Activated naive CD8-positive, alpha-beta T cell treated with anti-CD3 and anti-CD28 coated beads, Interleukin-2, amount 50 U/mL, for 24 hours (primary cell): ENCODE measurements around the gene LIF.
A peak's percentile ranks its signal among the peaks of the same experiment; 100 is the strongest.
"Not testable (repeated sequence)": the region's sequence is repeated elsewhere in the genome, so short reads cannot be mapped to it uniquely, and the experiment has no call there.

Experiments
- ATAC-seq: fragments of 150-1000 bp; cut with Tn5 transposase; one replicate; pipeline ENCODE4 v1.10.0; 2021
- DNase-seq: peaks from one replicate; pipeline ENCODE4 v3.0.0; 2021
- H3K27ac Mint-ChIP-seq: one replicate; pipeline ENCODE4 v1.8.0; 2021; ENCODE audit warnings: mild to moderate bottlenecking, mixed read lengths
- H3K27me3 Mint-ChIP-seq: one replicate; pipeline ENCODE4 v1.8.0; 2021; ENCODE audit warnings: mixed read lengths
- H3K36me3 Mint-ChIP-seq: one replicate; pipeline ENCODE4 v1.8.0; 2021; ENCODE audit warnings: low read depth, mixed read lengths
- H3K4me1 Mint-ChIP-seq: one replicate; pipeline ENCODE4 v1.8.0; 2021; ENCODE audit warnings: mixed read lengths
- H3K4me3 Mint-ChIP-seq: one replicate; pipeline ENCODE4 v1.8.0; 2021; ENCODE audit warnings: mild to moderate bottlenecking, moderate library complexity, mixed read lengths
- H3K9me3 Mint-ChIP-seq: one replicate; pipeline ENCODE4 v1.8.0; 2021; ENCODE audit warnings: mixed read lengths

The LIF gene

DNA sequence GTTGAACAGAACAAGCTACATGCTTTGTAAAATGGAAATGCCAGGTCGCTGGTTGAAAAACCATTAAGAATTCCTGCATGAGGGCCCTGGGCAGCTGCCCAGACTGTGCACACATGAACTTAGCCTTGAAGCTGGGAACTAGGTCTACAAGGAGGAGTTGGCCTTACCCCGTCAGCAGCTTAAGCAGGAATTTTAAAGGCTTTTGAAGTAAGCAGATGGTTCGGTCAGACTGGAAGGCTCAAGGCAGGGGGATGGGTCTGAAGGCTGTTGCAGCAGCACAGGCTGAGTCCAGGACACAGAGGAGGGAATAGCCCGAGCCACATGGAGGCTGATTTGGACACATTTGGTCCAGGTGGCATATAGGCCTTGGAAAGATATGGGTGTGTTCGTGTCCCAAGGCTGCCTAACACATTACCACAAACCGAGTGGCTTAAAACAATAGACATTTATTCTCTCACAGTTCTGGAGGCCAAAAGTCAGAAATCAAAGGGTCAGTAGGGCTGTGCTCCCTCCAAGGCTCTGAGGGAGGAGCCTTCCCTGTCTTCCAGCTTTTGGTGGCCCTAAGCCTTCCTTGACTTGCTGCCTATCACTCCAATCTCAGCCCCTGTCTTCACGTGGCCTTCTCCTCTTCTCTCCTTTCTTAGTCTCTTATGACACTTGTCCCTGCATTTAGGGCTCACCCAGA lies 11.6 kb downstream of the LIF start:
- peaks cover 5% of the 10 kb centered on the region for H3K4me1 Mint-ChIP-seq
- no peaks in the 10 kb centered on the region for H3K36me3 Mint-ChIP-seq
- DNase-seq: no peak
- H3K4me3 Mint-ChIP-seq: no peak overlapping the region
- no peaks in the 10 kb centered on the region for H3K27me3 Mint-ChIP-seq
- no peak for ATAC-seq
- H3K9me3 Mint-ChIP-seq: no peaks in the 10 kb centered on the region
- no peak overlapping the region for H3K27ac Mint-ChIP-seq

DNA sequence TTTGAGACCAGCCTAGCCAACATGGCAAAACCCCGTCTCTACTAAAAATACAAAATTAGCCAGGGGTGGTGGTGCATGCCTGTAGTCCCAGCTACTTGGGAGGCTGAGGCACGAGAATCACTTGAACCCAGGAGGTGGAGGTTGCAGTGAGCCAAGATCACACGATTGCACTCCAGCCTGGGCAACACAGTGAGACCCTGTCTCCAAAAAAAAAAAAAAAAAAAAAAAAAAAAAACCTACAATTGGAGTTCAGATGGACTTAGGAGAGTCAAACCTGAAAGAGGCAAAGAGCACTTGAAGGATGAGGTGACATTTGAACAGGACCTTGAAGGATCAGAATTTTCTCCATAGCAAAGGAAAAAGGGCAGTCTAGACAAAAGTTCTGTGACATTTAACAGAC lies 12.2 kb downstream of the LIF start:
- DNase-seq, H3K36me3 Mint-ChIP-seq, H3K27me3 Mint-ChIP-seq, ATAC-seq, H3K27ac Mint-ChIP-seq, H3K4me3 Mint-ChIP-seq, H3K4me1 Mint-ChIP-seq, H3K9me3 Mint-ChIP-seq: not testable (repeated sequence)

DNA sequence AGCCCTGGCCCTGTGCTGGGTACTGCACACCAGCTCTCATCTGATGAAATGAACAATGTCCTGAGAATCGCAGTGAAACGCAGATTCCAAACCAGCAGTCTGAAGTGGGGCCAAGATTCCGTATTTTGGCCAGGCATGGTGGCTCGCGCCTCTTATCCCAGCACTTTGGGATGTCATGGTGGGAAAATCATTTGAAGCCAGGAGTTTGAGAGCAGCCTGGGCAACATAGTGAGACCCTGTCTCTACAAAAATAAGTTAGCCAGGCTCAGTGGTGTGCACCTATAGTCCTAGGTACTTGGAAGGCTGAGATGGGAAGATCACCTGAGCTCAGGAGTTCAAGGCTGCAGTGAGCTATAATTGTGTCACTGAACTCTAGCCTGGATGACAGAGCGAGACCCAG lies 13.0 kb downstream of the LIF start:
- Mint-ChIP-seq H3K4me3 (no peak overlapping the region), H3K27ac (no peak overlapping the region), H3K4me1 (peaks cover 7% of the 10 kb centered on the region), H3K9me3 (no peaks in the 10 kb centered on the region), H3K36me3 (no peaks in the 10 kb centered on the region), H3K27me3 (no peaks in the 10 kb centered on the region)
- ATAC-seq (no peak), DNase-seq (no peak)

DNA sequence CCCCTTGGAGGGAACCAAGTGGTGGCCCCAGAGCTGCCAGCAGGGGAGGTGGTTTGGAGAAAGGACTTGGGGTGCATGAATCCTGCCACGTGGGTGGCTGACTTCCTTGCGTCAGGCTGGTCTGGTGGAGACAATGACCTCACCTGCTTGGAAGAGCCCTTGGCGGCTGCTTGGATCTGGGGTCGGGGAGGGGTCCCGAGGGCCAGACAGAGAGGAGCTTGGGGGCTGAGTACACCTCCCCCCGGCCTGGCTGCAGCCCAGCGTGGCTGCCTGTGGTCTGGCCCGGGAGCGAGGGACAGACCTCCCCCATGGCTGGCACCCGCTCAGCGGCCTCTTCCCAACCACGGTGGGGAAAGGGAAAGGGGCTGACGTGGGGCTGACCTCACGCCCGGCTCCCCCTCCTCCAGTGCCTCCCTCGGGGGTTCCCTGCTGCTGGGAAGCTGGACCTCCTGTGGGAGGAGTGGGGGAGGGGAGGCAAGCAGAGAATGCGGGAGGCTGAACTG lies 13.8 kb downstream of the LIF start:
- no peak overlapping the region for H3K27ac Mint-ChIP-seq
- no peaks in the 10 kb centered on the region for H3K36me3 Mint-ChIP-seq
- no peaks in the 10 kb centered on the region for H3K27me3 Mint-ChIP-seq
- no peak for ATAC-seq
- peaks cover 10% of the 10 kb centered on the region for H3K4me1 Mint-ChIP-seq
- no peak overlapping the region for H3K4me3 Mint-ChIP-seq
- DNase-seq: no peak
- no peaks in the 10 kb centered on the region for H3K9me3 Mint-ChIP-seq

DNA sequence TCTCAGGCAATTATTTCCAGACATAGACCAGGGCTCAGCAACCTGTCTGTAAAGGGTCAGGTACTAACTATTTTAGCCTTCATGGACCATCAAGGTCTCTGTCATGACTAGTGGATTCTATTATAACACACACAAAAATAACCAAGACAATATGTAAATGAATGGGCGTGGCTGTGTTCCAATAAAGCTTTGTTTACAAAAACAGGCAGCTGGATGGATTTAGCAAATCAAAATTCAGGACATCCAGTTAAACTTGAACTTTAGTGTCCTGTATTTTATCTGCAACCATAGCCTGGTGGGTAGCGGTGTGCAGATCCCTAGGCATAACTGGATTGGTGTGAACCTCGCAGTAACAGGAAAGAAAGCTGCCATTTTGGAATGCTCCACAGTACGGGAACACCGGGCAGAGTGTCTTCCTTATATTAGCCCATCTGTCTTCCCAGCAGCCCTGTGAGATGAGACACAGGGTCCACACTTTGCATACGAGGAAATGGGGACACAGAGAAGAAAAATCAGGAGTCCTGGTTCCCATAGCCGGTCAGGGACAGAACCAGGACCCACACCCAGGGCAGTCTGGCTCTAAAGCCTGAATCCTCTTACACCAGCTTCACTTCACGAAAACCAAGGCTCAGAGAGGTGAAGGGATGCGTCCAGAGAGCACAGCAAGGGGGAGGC lies 15.6 kb downstream of the LIF start:
- DNase-seq (no peak), ATAC-seq (no peak)
- Mint-ChIP-seq H3K4me3 (no peak overlapping the region), H3K27ac (no peak overlapping the region), H3K4me1 (peaks cover 10% of the 10 kb centered on the region), H3K9me3 (no peaks in the 10 kb centered on the region), H3K36me3 (no peaks in the 10 kb centered on the region), H3K27me3 (no peaks in the 10 kb centered on the region)

DNA sequence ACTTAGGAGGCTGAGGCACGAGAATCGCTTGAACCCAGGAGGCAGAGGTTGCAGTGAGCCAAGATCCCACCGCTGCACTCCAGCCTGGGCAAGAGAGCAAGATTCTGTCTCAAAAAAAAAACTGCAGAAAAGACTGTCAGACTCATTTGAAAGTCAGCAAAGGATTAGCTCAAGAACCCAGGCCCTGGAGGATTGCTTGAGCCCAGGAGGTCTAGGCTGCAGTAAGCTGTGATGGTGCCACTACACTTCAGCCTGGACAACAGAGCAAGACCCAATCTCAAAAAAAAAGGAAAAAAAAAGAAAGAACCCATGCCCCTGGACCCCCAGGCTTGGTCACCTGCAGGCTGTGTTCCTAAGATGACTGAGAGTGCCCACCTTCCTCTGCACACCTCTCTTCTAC lies 16.2 kb downstream of the LIF start:
- H3K4me1 Mint-ChIP-seq: peaks cover 9% of the 10 kb centered on the region
- H3K9me3 Mint-ChIP-seq: no peaks in the 10 kb centered on the region
- no peak for DNase-seq
- no peak overlapping the region for H3K4me3 Mint-ChIP-seq
- H3K27me3 Mint-ChIP-seq: no peaks in the 10 kb centered on the region
- H3K36me3 Mint-ChIP-seq: no peaks in the 10 kb centered on the region
- no peak for ATAC-seq
- H3K27ac Mint-ChIP-seq: no peak overlapping the region

DNA sequence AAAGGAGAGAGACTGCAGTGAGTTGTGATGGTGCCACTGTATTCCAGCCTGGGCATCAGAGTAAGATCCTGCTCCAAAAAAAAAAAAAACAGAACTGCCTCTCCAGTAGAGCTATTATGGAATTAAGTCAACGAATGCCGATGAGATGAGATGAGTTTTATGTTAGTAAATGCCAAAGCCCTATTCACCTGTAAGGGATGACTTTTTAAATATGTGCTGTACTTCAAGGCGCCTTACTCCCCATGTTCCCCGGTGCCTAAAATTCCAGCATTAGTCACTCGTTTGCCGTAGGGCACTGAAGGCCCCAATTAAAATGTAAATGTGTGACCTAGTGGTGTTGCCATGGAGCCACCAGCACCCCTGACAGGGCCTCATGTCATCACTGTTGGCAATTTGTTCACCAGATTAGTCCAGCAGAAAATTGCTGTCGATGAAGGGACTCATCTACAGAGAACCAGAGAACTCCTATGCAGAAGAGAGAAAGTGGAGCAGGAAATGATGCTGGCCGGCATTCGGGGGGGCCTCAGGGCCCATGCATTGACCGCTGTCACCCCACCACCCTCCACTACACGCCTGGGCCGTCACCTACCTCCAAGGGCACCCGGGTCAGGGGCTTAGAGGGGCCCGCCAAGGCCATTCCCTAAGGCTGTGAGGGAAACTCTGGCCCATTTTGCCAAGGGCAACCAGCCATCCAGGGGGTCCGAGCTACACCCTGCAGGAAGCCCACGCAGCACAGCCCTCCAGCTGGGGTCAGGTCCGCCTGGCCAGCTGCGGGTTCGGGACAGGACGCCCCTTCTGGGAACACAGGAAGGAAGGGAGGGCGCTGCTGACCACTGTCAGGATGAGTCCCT lies 17.8 kb downstream of the LIF start:
- Mint-ChIP-seq H3K9me3 (no peaks in the 10 kb centered on the region), H3K4me1 (peaks cover 20% of the 10 kb centered on the region), H3K27ac (no peak overlapping the region), H3K36me3 (no peaks in the 10 kb centered on the region), H3K27me3 (no peaks in the 10 kb centered on the region), H3K4me3 (no peak overlapping the region)
- ATAC-seq (no peak), DNase-seq (no peak)

DNA sequence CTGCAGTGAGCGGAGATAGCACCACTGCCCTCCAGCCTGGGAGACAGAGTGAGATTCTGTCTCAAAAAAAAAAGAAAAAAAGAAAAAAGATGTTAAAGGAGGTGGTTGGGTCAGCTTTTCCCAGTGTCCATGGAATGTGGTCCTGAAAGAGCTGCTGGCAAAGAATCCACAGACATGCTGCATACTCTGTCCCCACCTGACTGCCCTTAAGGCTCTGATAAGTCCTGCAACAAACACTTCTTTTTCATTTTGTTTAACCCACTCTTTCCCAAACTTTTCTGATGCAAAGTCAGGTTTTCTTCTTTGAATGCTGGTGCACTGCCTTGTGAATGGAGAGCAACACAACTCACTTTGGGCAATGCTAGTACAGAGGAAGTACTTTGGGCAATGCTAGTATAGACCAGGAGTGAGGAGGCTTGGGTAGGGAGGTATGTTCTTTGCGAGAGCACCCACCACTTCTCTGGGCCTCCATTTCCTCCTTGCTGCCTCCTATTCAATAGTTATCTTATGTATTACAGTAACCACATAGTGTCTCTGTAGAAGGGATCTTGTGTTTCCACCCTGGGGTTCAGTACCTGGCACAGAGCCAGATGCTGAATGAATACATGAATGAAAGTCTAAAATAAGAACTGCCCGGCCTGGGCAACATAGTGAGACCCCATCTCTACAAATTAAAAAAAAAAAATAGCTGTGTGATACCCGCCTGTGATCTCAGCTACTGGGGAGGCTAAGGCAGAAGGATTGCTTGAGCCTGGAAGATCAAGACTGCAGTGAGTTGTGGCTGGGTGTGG lies 18.9 kb downstream of the LIF start:
- Mint-ChIP-seq H3K9me3 (no peaks in the 10 kb centered on the region), H3K4me1 (peaks cover 31% of the 10 kb centered on the region), H3K36me3 (no peaks in the 10 kb centered on the region), H3K27me3 (no peaks in the 10 kb centered on the region), H3K27ac (no peak overlapping the region), H3K4me3 (no peak overlapping the region)
- ATAC-seq: no peak
- DNase-seq: no peak

DNA sequence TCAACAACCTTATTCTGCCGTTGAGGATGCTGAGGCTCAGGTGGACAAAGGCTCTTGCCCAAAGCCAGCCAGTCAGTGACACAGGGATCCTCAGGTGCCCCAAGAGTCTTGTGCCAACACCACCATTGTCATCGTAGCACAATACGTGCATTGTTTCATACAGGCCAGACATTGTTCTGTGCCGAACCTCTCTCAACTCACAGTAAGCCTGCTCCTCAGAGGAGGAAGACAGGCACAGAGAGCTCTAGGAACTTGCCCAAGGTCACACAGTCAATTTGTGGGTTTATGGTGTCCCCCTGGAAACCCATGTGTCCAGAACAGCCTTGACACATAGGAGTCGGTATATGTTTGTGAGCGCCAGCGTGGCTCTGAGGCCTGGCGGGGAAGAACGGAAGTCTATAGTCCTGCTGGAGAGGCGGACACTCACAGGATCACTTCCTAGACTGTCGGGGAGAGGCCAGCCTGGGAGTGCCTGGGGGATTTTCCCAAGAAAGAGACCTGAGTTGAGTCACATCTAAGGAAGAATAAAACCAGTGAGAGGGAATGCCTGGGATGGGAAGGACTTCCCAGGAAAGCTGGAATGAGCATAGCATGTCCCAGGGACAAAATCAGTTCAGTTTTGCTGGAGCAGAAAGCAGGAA lies 20.2 kb downstream of the LIF start:
- DNase-seq (no peak), ATAC-seq (no peak)
- no peak overlapping the region for H3K27ac Mint-ChIP-seq
- H3K4me3 Mint-ChIP-seq: no peak overlapping the region
- H3K9me3 Mint-ChIP-seq: no peaks in the 10 kb centered on the region
- H3K4me1 Mint-ChIP-seq: peaks cover 44% of the 10 kb centered on the region
- no peaks in the 10 kb centered on the region for H3K27me3 Mint-ChIP-seq
- no peaks in the 10 kb centered on the region for H3K36me3 Mint-ChIP-seq

DNA sequence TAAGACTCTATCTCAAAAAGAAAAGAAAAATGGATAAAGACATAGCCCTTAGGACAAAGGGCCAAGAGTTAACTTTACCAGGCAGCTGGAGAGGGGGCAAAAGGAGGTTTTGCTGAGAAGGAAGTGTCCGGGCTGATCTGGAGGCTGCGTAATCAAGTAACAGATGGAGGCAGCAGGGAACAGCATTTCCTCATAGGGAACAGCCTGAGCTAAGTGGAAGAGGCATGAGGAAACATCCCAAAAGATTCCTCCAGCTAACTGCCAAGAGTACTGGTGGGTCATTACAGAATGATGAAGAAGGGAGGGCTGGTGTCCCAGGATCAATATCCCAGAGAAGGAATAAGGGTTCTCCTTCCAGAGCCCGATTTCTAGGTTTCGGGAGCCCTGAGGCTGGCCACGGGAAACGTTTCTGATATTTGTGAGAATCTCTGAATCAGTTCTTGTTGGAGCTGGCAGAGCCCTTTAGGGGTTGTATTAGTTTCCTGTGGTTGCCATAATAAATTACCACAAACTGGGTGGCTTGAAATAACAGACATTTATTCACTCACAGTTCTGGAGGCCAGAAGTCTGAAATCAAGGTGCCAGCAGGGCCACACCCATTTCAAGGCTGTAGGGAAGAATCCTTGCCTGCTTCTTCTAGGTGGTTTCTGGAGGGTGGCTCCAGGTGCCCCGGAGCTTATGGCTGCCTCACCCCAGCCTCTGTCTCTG lies 21.2 kb downstream of the LIF start:
- ATAC-seq (no peak), DNase-seq (no peak)
- Mint-ChIP-seq H3K27ac (no peak overlapping the region), H3K4me3 (no peak overlapping the region), H3K27me3 (no peaks in the 10 kb centered on the region), H3K36me3 (no peaks in the 10 kb centered on the region), H3K4me1 (peaks cover 54% of the 10 kb centered on the region), H3K9me3 (no peaks in the 10 kb centered on the region)

DNA sequence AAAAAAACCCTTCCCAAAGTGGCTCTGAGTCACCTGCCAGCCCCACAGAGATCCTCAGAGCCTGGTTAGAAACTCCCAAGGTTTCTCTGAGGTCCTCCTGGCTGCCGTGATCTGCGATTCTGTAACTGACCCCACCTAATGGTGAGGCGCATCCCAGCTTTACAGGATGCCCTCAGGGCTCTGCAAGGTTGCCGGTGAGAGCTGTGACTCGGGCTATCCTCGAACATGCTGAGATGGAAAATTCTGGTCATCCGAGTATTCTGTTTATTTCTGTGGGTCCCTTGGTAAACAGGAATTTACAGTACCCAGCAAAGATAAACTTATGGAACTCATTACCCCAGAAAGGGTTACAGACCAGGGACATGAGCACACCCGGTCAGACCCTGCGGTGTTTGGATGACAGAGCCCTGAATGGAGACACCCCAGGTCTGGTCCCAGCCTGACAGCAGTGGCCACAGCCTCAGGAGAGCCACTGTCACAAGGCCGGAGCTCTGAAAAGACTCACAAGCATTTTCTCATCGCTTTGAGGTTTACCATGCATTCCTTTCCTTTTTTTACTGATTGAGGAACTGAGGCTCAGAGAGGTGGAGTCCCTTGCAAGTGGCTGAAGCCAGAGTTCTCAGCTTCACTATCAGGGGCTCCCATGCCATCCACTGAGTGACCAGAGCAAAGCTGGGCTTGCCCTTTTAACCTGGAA lies 22.2 kb downstream of the LIF start:
- no peaks in the 10 kb centered on the region for H3K36me3 Mint-ChIP-seq
- peaks cover 65% of the 10 kb centered on the region for H3K4me1 Mint-ChIP-seq
- H3K4me3 Mint-ChIP-seq: no peak overlapping the region
- no peaks in the 10 kb centered on the region for H3K27me3 Mint-ChIP-seq
- no peaks in the 10 kb centered on the region for H3K9me3 Mint-ChIP-seq
- DNase-seq: no peak
- no peak for ATAC-seq
- H3K27ac Mint-ChIP-seq: no peak overlapping the region

DNA sequence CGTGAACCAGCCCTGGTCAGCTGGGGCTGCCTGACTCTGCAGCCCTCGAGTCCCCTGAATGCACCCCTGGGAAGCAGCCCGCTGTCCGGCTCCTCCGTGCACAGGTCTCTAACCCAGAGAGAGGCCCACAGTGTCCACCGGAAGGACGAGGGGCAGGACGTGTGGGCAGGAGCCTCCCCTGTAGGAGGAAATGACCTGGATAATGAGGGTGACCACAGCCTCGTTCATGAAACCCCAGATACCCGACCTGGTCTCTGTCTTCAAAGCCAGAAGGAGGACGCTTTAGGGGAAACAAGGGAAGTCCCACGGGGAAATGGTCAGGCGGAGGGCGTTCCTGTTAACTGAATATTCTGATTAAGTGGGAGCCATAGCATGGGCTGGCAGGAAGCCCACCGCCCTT lies 23.3 kb downstream of the LIF start:
- Mint-ChIP-seq H3K9me3 (no peaks in the 10 kb centered on the region), H3K36me3 (no peaks in the 10 kb centered on the region), H3K27ac (peak overlapping the region; percentile 44), H3K27me3 (no peaks in the 10 kb centered on the region), H3K4me3 (no peak overlapping the region), H3K4me1 (peaks cover 63% of the 10 kb centered on the region)
- ATAC-seq: no peak
- DNase-seq: no peak

DNA sequence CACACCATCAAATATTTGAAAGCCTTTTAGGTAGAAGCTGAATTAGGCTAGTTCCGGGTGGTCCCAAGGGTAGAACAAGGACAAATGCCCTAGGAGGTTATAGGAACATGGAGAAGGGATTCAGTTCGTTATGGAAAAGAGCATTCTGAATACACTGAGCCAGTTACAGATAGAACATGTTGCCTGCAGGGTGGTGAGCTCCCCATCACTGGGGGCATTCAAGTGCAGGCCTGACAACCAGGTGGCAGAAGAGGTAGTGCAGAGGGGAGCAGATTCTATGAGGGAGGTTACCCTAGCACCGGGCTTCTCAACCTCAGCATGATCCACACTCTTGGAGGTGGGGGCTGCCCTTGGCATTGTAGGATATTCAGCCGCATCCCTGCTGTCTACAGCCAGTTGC lies 24.2 kb downstream of the LIF start:
- no peak for DNase-seq
- no peak overlapping the region for H3K27ac Mint-ChIP-seq
- no peak for ATAC-seq
- H3K27me3 Mint-ChIP-seq: no peaks in the 10 kb centered on the region
- H3K4me3 Mint-ChIP-seq: no peak overlapping the region
- H3K9me3 Mint-ChIP-seq: no peaks in the 10 kb centered on the region
- H3K4me1 Mint-ChIP-seq: peaks cover 57% of the 10 kb centered on the region
- no peaks in the 10 kb centered on the region for H3K36me3 Mint-ChIP-seq
